HepG2 (cell line): Measurements from ENCODE around the gene JPH4. TPM values are rescaled to one million over a fixed set of nuclear protein-coding genes. Genes with fewer than 3 reads are reported as not detected.

Source experiments
- AGO1 ChIP-seq: fragments of 200-400 bp; formaldehyde crosslinking; IDR thresholded peaks from 2 replicates; pipeline ENCODE4 v1.6.1; 2017; ENCODE audit warnings: mild to moderate bottlenecking, low read depth, low read length, moderate library complexity; ENCODE audit not compliant: poor library complexity, severe bottlenecking
- CAMTA2 ChIP-seq: sonication (generic); formaldehyde crosslinking; IDR thresholded peaks from 2 replicates; pipeline ENCODE4 v1.4.0; 2020; ENCODE audit warnings: mild to moderate bottlenecking, missing genetic modification reagents, borderline replicate concordance
- HCFC1 ChIP-seq: fragments of 150-350 bp; IDR thresholded peaks from 2 replicates; pipeline ENCODE4 v1.6.1; 2014; ENCODE audit warnings: low read depth, low read length
- PAX8 ChIP-seq: sonication (generic); formaldehyde crosslinking; IDR thresholded peaks from 2 replicates; pipeline ENCODE4 v1.8.0; 2022; ENCODE audit warnings: mild to moderate bottlenecking, missing genetic modification reagents, borderline replicate concordance
- SIN3A ChIP-seq: IDR thresholded peaks from 2 replicates; pipeline ENCODE4 v1.6.1; 2011; ENCODE audit warnings: low read depth, mild to moderate bottlenecking, control low read depth, low read length, borderline replicate concordance
- SMYD3 ChIP-seq: sonication (generic); formaldehyde crosslinking; IDR thresholded peaks from 2 replicates; pipeline ENCODE4 v1.8.1; 2023; ENCODE audit warnings: mild to moderate bottlenecking, missing genetic modification reagents
- TCF7L2 ChIP-seq: IDR thresholded peaks from 2 replicates; pipeline ENCODE4 v1.6.1; 2011; ENCODE audit warnings: mild to moderate bottlenecking, low read depth, low read length, moderate library complexity
- THYN1 ChIP-seq: sonication (generic); formaldehyde crosslinking; IDR thresholded peaks from 2 replicates; pipeline ENCODE4 v1.8.1; 2023; ENCODE audit warnings: low read depth, mild to moderate bottlenecking, moderate library complexity, missing genetic modification reagents, borderline replicate concordance
- ZNF672 ChIP-seq: sonication (generic); formaldehyde crosslinking; IDR thresholded peaks from 2 replicates; pipeline ENCODE4 v1.8.1; 2022; ENCODE audit warnings: missing genetic modification reagents
- ZNF737 ChIP-seq: sonication (generic); formaldehyde crosslinking; IDR thresholded peaks from 2 replicates; pipeline ENCODE4 v1.5.0; 2020; ENCODE audit warnings: missing genetic modification reagents, mild to moderate bottlenecking, borderline replicate concordance
- ZNF891 ChIP-seq: sonication (generic); formaldehyde crosslinking; IDR thresholded peaks from 2 replicates; pipeline ENCODE4 v1.5.0; 2020; ENCODE audit warnings: mild to moderate bottlenecking, missing genetic modification reagents
- polyA plus RNA-seq, 8 experiments: library from polyadenylated mRNA; depleted of rRNA in 3 of 8; stranded (reverse) in 7 of 8; unstranded in 1 of 8; fragments of >200 nt; fragmentation: Illumina TruSeq in 4 of 8; extraction: Trizol in 4 of 8; gene quantifications; 2 replicates each; pipeline versions ENCODE4 v1.2.1 to v1.2.3, GENCODE V29; 2011 to 2016; ENCODE audit warnings: low read depth in 4 of 8, missing spikeins in 1 of 8, mixed read lengths in 1 of 8; ENCODE audit not compliant: insufficient read depth in 1 of 8
- total RNA-seq, 5 experiments: library from RNA; depleted of rRNA; stranded (reverse); fragments of >200 nt; fragmentation: Illumina TruSeq; extraction: Trizol; gene quantifications; 2 replicates each; pipeline ENCODE4 v1.2.3, GENCODE V29; 2016; ENCODE audit warnings: low read depth in 1 of 5
- TF ChIP-seq, protein P1 (sequence below): sonication (generic); formaldehyde crosslinking; IDR thresholded peaks from 2 replicates; pipeline ENCODE4 v1.5.0; 2020; ENCODE audit warnings: missing genetic modification reagents
- TF ChIP-seq, protein P2 (sequence below): sonication (generic); formaldehyde crosslinking; IDR thresholded peaks from 2 replicates; pipeline ENCODE4 v1.4.0; 2020; ENCODE audit warnings: mild to moderate bottlenecking, missing genetic modification reagents
- TF ChIP-seq, protein P3 (sequence below): sonication (generic); formaldehyde crosslinking; IDR thresholded peaks from 2 replicates; pipeline ENCODE4 v1.4.0; 2020; ENCODE audit warnings: mild to moderate bottlenecking, missing genetic modification reagents

The JPH4 gene
- total and polyA plus RNA-seq, 2 of the 13 experiments (the other 11 are each of a cell fraction or from before 2014, with no cell fraction given): 0.08 to 0.22 TPM

DNA sequence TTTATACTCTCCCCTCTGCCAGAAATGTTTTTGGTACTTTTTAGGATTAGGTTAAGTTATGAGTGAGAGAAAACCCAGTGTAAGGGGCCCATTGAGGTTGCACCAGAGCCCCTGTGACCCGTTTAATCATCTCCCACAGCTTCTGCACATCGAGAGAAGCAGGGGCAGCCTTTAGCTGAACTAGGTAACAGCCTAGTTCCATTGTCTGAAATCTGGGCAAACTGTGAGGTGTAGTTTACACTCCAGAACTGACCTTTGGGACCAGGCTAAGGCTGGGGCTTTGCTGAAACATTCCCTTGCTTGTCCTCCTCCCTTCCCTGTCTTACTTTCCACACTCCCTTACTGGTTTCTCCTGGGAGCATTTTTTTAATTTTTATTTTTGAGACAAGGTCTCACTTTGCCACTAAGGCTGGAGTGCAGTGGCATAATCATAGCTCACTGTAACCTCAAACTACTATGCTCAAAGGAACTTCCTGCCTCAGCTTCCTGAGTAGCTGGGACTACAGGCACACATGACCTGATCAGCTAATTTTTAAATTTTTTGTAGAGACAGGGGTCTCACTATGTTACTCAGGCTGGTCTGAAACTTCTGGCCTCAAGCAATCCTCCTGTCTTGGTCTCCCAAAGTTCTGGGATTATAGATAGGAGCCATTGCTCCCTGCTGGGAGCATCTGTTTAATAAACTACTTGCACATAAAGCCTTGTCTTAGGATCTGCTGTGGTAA is 31.7 kb upstream of the JPH4 start (continued):
- TF ChIP-seq PAX8 (CRISPR knock-in tag) (no peak), HCFC1 (no peak), SMYD3 (CRISPR knock-in tag) (0 out of 2 replicates have a peak, but pooled peaks have one; percentile 15), TCF7L2 (no peak), CAMTA2 (CRISPR knock-in tag) (no peak), ZNF672 (CRISPR knock-in tag) (no peak), AGO1 (no peak), THYN1 (CRISPR knock-in tag) (no peak), ZNF891 (CRISPR knock-in tag) (no peak), SIN3A (0 out of 2 replicates have a peak, but pooled peaks have one; percentile 24), ZNF737 (CRISPR knock-in tag) (no peak)
- TF ChIP-seq, protein P1, sequence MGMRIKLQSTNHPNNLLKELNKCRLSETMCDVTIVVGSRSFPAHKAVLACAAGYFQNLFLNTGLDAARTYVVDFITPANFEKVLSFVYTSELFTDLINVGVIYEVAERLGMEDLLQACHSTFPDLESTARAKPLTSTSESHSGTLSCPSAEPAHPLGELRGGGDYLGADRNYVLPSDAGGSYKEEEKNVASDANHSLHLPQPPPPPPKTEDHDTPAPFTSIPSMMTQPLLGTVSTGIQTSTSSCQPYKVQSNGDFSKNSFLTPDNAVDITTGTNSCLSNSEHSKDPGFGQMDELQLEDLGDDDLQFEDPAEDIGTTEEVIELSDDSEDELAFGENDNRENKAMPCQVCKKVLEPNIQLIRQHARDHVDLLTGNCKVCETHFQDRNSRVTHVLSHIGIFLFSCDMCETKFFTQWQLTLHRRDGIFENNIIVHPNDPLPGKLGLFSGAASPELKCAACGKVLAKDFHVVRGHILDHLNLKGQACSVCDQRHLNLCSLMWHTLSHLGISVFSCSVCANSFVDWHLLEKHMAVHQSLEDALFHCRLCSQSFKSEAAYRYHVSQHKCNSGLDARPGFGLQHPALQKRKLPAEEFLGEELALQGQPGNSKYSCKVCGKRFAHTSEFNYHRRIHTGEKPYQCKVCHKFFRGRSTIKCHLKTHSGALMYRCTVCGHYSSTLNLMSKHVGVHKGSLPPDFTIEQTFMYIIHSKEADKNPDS: peak; percentile 84; the same call in 1 of the 2 replicates
- TF ChIP-seq, protein P2, sequence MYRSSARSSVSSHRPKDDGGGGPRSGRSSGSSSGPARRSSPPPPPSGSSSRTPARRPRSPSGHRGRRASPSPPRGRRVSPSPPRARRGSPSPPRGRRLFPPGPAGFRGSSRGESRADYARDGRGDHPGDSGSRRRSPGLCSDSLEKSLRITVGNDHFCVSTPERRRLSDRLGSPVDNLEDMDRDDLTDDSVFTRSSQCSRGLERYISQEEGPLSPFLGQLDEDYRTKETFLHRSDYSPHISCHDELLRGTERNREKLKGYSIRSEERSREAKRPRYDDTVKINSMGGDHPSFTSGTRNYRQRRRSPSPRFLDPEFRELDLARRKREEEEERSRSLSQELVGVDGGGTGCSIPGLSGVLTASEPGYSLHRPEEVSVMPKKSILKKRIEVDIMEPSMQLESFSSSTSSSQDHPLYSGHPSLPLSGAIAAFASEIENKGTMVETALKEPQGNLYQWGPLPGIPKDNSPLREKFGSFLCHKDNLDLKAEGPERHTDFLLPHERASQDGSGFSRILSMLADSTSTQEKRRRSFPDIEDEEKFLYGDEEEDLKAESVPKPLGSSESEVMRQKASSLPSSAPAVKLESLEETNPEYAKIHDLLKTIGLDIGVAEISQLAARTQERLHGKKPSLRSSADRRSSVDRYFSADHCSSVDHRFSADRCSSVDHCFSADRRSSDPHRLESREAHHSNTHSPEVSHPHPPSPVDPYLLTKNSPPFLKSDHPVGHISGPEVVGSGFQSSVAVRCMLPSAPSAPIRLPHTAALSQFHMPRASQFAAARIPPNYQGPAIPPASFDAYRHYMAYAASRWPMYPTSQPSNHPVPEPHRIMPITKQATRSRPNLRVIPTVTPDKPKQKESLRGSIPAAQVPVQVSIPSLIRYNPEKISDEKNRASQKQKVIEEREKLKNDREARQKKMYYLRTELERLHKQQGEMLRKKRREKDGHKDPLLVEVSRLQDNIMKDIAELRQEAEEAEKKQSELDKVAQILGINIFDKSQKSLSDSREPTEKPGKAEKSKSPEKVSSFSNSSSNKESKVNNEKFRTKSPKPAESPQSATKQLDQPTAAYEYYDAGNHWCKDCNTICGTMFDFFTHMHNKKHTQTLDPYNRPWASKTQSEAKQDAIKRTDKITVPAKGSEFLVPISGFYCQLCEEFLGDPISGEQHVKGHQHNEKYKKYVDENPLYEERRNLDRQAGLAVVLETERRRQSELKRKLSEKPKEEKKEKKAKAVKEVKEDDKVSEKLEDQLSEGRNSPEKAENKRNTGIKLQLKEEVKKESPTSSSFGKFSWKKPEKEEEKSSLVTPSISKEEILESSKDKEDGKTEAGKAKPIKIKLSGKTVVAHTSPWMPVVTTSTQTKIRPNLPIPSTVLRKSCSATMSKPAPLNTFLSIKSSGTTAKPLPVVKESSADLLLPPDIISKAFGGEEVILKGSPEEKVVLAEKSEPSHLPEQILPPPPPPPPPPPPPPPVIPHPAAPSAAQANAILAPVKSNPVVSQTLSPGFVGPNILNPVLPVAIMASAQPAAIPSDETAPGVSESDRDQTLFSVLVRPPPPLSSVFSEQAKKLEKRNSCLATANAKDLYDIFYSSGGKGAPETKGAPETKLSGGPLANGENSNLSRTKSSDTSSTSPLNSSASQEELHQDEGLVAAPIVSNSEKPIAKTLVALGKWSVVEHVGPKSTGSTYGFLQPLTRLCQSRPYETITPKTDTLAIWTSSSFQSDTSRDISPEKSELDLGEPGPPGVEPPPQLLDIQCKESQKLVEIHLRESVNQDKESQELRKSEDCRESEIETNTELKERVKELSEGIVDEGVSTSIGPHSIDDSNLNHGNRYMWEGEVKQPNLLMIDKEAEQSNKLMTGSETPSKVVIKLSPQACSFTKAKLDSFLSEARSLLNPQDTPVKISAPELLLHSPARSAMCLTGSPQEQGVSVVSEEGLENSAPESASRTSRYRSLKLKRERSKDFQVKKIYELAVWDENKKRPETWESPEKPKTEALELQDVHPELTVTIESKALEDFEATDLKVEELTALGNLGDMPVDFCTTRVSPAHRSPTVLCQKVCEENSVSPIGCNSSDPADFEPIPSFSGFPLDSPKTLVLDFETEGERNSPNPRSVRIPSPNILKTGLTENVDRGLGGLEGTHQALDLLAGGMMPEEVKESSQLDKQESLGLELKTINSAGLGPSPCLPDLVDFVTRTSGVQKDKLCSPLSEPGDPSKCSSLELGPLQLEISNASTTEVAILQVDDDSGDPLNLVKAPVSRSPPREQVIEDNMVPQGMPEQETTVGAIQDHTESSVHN (CRISPR knock-in tag): no peak
- TF ChIP-seq, protein P3, sequence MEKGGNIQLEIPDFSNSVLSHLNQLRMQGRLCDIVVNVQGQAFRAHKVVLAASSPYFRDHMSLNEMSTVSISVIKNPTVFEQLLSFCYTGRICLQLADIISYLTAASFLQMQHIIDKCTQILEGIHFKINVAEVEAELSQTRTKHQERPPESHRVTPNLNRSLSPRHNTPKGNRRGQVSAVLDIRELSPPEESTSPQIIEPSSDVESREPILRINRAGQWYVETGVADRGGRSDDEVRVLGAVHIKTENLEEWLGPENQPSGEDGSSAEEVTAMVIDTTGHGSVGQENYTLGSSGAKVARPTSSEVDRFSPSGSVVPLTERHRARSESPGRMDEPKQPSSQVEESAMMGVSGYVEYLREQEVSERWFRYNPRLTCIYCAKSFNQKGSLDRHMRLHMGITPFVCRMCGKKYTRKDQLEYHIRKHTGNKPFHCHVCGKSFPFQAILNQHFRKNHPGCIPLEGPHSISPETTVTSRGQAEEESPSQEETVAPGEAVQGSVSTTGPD (CRISPR knock-in tag): no peak
